Tibial nerve (tissue), 4 donors: ENCODE measurements around the gene NATD1. TPM values are rescaled to one million over a fixed set of nuclear protein-coding genes. Genes with fewer than 3 reads are reported as not detected.

Source experiments
- DNase-seq, 2 donors: peaks; one replicate each; pipeline ENCODE4 v3.0.0-alpha.2; 2019; ENCODE audit warnings: low spot score in 2 of 2
- H3K27ac ChIP-seq, 4 donors: fragments of 200-600 bp; sonication (generic) in 3 of 4; one replicate each; pipeline ENCODE4 v1.5.1; 2017 to 2019; ENCODE audit warnings: mild to moderate bottlenecking in 1 of 4
- H3K27me3 ChIP-seq, 2 donors: fragments of 200-600 bp; sonication (generic) in 1 of 2; one replicate each; pipeline versions ENCODE4 v1.5.1 to v1.6.0; 2017 to 2019
- H3K36me3 ChIP-seq, 3 donors: fragments of 200-600 bp; sonication (generic); one replicate each; pipeline ENCODE4 v1.5.1; 2018 to 2019
- H3K4me1 ChIP-seq, 4 donors: fragments of 200-600 bp; sonication (generic) in 3 of 4; one replicate each; pipeline ENCODE4 v1.5.1; 2017 to 2019
- H3K4me3 ChIP-seq, 4 donors: fragments of 200-600 bp; sonication (generic) in 3 of 4; one replicate each; pipeline ENCODE4 v1.5.1; 2017 to 2019; ENCODE audit warnings: mild to moderate bottlenecking in 1 of 4, moderate library complexity in 1 of 4
- H3K9me3 ChIP-seq, 4 donors: fragments of 200-600 bp; sonication (generic) in 3 of 4; one replicate each; pipeline ENCODE4 v1.5.1; 2017 to 2019
- EP300 ChIP-seq, 2 donors: sonication (generic); formaldehyde crosslinking; IDR thresholded peaks; one replicate each; pipeline ENCODE4 v1.6.1; 2017; ENCODE audit warnings: antibody characterized with exemption in 2 of 2, mild to moderate bottlenecking in 1 of 2
- POLR2A ChIP-seq, 2 donors: fragments of 450-650 bp; IDR thresholded peaks; one replicate each; pipeline ENCODE4 v1.6.1; 2017; ENCODE audit warnings: antibody characterized with exemption in 2 of 2, mild to moderate bottlenecking in 2 of 2, moderate library complexity in 2 of 2
- WGBS, 2 donors: methylation state at CpG; one replicate each; pipeline ENCODE4 v1.1.5; 2018; 5-methylcytosine and 5-hydroxymethylcytosine counted together
- total RNA-seq, 4 donors: library from RNA; depleted of rRNA; stranded (reverse); fragments of >200 nt; gene quantifications; one replicate each; pipeline ENCODE4 v1.1.0, GENCODE V29; 2016
- TF ChIP-seq, protein P1 (sequence below), 5 experiments: fragments of 200-600 bp in 3 of 5; fragments of 450-650 bp in 2 of 5; sonication (generic) in 3 of 5; IDR thresholded peaks; one replicate each; pipeline ENCODE4 v1.5.1; 2016 to 2019; ENCODE audit warnings: antibody characterized with exemption in 5 of 5, mild to moderate bottlenecking in 3 of 5, moderate library complexity in 2 of 5

The NATD1 gene
- total RNA-seq, 4 donors from 2014 or later, result 5.7 to 12.0 (median 10.8) TPM

DNA sequence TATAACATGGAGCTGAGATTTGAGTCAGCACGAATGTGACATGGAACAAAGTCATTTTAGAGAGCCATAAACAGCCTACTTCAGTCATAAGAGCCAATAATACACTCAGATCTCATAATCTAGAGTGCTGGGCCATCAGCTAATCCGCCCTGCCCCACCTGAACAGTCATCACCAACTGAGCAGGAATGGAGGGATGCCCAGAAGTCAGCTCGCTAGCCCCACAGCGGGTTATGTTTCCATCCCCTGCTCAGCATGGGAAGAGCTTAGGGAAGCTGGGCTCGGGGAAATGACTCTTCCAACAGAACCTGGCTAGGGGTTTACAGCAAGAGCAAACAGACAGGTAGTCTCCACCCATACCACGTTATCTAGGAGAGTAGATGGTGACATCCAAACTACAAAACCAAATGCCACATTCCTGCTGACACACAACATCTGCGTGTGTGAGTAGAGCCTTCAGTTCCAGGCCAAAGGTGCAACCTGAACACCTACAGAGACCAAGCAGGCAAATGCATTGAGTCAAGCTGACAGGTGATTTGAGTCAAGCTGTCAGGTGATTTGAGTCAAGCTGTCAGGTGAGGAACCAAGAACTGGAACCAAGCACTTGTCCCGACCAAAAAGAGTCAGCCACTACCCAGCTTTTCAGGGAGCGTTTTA, 41.3 kb downstream of the NATD1 start:
- no peak for DNase-seq
- Histone ChIP-seq H3K27ac (no peak overlapping the region), H3K27me3 (no peaks in the 10 kb centered on the region), H3K36me3 (peaks cover 0 to 40% (median 0%) of the 10 kb centered on the region in 3 donors), H3K4me3 (no peak overlapping the region), H3K4me1 (peaks cover 0 to 68% (median 25%) of the 10 kb centered on the region in 4 donors), H3K9me3 (no peaks in the 10 kb centered on the region)
- WGBS, 2 donors, result 84 to 86% methylated on average over 9 of the region's 9 CpGs
- TF ChIP-seq, protein P1, sequence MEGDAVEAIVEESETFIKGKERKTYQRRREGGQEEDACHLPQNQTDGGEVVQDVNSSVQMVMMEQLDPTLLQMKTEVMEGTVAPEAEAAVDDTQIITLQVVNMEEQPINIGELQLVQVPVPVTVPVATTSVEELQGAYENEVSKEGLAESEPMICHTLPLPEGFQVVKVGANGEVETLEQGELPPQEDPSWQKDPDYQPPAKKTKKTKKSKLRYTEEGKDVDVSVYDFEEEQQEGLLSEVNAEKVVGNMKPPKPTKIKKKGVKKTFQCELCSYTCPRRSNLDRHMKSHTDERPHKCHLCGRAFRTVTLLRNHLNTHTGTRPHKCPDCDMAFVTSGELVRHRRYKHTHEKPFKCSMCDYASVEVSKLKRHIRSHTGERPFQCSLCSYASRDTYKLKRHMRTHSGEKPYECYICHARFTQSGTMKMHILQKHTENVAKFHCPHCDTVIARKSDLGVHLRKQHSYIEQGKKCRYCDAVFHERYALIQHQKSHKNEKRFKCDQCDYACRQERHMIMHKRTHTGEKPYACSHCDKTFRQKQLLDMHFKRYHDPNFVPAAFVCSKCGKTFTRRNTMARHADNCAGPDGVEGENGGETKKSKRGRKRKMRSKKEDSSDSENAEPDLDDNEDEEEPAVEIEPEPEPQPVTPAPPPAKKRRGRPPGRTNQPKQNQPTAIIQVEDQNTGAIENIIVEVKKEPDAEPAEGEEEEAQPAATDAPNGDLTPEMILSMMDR (IDR thresholded peaks at IDR 0.05), result no peak
- TF ChIP-seq EP300 (IDR thresholded peaks at IDR 0.05) (no peak), POLR2A (IDR thresholded peaks at IDR 0.05) (no peak)

DNA sequence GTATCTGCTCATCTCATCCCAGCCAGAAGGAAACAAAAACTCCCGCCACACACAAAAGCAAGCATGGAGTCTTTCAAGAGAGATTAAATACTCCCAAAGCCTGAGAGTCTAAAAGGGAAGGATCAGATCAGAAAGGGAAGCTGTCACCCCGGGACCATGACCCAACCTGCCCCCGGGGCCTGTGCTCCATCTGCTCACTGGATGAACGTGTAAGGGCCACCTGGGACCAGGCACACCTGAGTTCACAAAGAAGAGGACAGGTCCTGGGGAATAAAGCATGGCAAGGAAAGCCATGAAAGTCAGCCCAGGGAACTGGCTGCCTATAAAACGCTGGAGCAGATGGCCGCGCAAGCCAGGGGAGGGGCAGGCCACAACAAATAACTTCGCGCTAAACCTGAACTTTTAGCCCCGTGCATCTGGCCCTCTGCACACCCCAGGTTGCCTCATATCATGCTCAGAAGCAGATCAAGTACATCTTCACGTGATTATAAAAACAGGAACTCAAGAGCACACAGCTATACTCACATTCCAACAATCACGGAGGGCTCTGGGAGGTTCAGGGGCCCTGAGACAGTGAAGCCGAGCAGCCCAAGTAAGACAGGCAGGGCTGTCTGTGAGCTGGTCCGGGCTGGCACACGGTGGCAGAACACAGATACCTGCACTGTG, 42.7 kb downstream of the NATD1 start:
- Histone ChIP-seq H3K4me1 (peaks cover 0 to 63% (median 24%) of the 10 kb centered on the region in 4 donors), H3K36me3 (peaks cover 0 to 45% (median 0%) of the 10 kb centered on the region in 3 donors), H3K4me3 (no peak overlapping the region), H3K9me3 (no peaks in the 10 kb centered on the region), H3K27ac (no peak overlapping the region), H3K27me3 (no peaks in the 10 kb centered on the region)
- TF ChIP-seq, protein P1 (IDR thresholded peaks at IDR 0.05), result no peak
- TF ChIP-seq EP300 (IDR thresholded peaks at IDR 0.05) (no peak), POLR2A (IDR thresholded peaks at IDR 0.05) (no peak)
- no peak for DNase-seq
- 74 to 75% methylated on average over 15 of the region's 15 CpGs for WGBS, 2 donors

DNA sequence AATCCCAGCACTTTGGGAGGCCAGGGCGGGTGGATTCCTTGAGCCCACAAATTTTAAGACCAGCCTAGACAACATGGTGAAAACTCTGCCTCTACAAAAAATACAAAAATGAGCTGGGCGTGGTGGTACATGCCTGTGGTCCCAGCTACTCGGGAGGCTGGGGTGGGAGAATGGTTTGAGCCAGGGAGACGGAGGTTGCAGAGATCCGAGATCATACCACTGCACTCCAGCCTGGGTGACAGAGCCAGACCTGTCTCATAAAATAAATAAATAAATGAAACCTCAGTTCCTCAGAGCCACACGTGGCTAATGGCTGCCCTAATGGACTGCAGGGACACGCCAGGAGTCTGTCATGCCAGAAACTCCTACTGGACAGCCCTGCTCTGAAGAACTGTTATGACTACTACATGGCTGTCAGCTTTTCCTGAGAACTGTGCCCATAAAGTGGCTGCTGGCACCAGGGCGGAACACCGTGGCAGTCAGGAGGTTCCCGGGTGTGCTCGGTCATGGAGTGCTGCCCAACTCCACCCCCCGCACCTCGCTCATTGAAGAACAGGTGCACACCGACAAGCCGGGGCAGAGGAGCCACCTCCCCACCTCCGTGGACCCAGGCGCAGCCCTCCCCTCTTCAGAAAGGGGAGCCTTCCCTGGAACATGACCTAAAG, 43.6 kb downstream of the NATD1 start:
- peaks cover 0 to 45% (median 0%) of the 10 kb centered on the region in 3 donors for H3K36me3 ChIP-seq
- peaks cover 0 to 64% (median 21%) of the 10 kb centered on the region in 4 donors for H3K4me1 ChIP-seq
- WGBS, 2 donors, result 79 to 87% methylated on average over 16 to 17 of the region's 17 CpGs
- H3K9me3 ChIP-seq, result no peaks in the 10 kb centered on the region
- no peaks in the 10 kb centered on the region for H3K27me3 ChIP-seq
- H3K4me3 ChIP-seq, result no peak overlapping the region
- TF ChIP-seq EP300 (IDR thresholded peaks at IDR 0.05), result no peak
- H3K27ac ChIP-seq, result no peak overlapping the region
- no peak for DNase-seq

DNA sequence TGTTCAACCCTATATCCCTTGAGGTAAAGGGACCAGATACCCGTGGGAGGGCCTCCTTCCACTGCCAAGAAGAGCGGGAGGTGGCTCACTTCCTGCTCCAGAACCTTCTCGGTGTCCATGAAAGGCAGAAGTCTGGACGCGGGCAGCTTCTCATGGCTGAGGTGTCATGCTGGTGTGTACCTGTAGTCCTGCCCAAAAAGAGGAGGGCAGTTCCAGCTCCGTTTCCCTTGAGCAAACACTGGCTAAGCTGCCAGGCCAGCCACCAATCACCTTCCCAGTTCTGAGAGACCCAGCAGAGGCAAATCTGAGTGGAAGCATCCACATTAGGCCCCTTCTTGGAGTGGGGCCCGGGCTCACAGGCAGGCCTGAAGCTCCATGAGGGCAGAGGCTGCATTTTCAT, 44.9 kb downstream of the NATD1 start:
- Histone ChIP-seq H3K9me3 (no peaks in the 10 kb centered on the region), H3K27me3 (no peaks in the 10 kb centered on the region), H3K27ac (no peak overlapping the region), H3K4me1 (peaks cover 0 to 68% (median 24%) of the 10 kb centered on the region in 4 donors), H3K4me3 (no peak overlapping the region), H3K36me3 (peaks cover 0 to 45% (median 0%) of the 10 kb centered on the region in 3 donors)
- 88 to 89% methylated on average over 7 of the region's 7 CpGs for WGBS, 2 donors
- DNase-seq, result no peak
- no peak for TF ChIP-seq POLR2A (IDR thresholded peaks at IDR 0.05)
- TF ChIP-seq, protein P1 (IDR thresholded peaks at IDR 0.05), result no peak
- TF ChIP-seq EP300 (IDR thresholded peaks at IDR 0.05), result no peak

DNA sequence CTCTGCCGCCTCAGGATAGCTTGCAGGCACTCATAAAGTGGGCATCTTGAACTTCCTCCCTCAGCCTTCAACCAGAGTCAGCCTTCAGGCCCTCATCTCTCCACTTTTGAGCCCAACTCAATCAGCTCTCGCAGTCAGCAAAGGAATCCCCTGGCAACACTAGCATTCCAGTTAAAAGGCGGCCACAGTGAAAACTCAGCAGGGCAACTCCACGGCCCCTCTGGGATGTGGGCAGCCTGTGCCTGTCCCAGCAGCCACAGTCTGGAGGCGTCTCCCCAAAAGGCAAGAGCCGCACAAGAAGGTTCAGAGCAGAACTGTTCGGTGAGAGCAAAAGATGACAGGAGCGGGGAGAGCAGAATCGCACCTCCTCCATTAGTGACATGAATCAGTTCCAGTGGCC, 48.3 kb downstream of the NATD1 start:
- 52 to 54% methylated on average over 9 of the region's 9 CpGs for WGBS, 2 donors
- peaks cover 0 to 36% (median 0%) of the 10 kb centered on the region in 3 donors for H3K36me3 ChIP-seq
- no peaks in the 10 kb centered on the region for H3K27me3 ChIP-seq
- no peak for TF ChIP-seq POLR2A (IDR thresholded peaks at IDR 0.05)
- TF ChIP-seq, protein P1 (IDR thresholded peaks at IDR 0.05), result no peak
- TF ChIP-seq EP300 (IDR thresholded peaks at IDR 0.05), result no peak
- no peak overlapping the region for H3K4me3 ChIP-seq
- peaks cover 0 to 59% (median 7%) of the 10 kb centered on the region in 4 donors for H3K4me1 ChIP-seq
- peak overlapping the region in 1 of 4 donors; percentile 26 for H3K27ac ChIP-seq
- no peaks in the 10 kb centered on the region for H3K9me3 ChIP-seq
- DNase-seq, result no peak
